GM12864 (cell line): ENCODE results near the gene LDLRAD4.

ENCODE experiments used
- DNase-seq: peaks from one replicate; pipeline ENCODE4 v3.0.0-alpha.2; 2011; ENCODE audit warnings: low read depth
- H3K4me3 ChIP-seq: 2 replicates; pipeline ENCODE4 v1.5.1; 2011; ENCODE audit warnings: mild to moderate bottlenecking, low read depth, low read length, control low read depth
- TF ChIP-seq, protein P1 (sequence below): IDR thresholded peaks from 2 replicates; pipeline ENCODE4 v1.5.1; 2011; ENCODE audit warnings: low read depth, mild to moderate bottlenecking, moderate library complexity, low read length, control low read depth, inconsistent platforms; ENCODE audit errors: missing control alignments

Gene LDLRAD4

DNA sequence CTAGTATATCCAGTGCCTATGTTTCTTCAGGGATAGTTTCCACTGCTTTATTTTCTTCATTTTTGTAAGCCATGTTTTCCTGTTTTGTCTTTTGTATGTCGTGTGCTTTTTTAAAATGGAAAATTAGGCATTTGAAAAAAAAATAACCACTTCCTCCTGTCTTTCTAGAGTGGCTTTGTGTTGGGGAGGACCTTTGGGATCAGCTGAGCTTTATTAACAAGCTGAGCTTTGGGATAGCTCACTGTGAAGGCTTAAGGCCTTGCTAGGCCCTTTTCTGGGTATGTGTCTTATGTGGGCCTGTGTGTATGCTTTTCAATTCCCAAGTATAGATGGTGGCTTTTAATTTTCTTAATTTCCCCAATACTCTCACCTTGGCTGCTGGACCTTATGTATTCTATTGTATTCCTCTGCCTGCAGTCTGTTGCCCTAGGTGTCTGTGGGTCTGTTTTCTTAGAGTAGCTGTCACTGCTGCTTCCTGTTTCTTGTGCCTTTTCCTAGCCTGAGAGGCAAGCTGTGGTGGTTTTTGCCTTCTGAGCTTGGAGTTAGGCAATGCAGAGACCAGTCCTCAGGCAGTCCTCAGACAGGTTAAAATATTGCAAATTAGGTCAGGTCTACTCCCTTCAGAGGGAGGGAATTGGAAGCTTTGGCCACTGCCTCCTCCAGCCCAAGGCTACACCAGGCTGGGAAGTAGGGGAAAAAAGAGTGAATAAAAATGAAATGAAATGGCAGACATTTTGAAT is 134.7 kb downstream of the LDLRAD4 start:
- DNase-seq: no peak
- TF ChIP-seq, protein P1, sequence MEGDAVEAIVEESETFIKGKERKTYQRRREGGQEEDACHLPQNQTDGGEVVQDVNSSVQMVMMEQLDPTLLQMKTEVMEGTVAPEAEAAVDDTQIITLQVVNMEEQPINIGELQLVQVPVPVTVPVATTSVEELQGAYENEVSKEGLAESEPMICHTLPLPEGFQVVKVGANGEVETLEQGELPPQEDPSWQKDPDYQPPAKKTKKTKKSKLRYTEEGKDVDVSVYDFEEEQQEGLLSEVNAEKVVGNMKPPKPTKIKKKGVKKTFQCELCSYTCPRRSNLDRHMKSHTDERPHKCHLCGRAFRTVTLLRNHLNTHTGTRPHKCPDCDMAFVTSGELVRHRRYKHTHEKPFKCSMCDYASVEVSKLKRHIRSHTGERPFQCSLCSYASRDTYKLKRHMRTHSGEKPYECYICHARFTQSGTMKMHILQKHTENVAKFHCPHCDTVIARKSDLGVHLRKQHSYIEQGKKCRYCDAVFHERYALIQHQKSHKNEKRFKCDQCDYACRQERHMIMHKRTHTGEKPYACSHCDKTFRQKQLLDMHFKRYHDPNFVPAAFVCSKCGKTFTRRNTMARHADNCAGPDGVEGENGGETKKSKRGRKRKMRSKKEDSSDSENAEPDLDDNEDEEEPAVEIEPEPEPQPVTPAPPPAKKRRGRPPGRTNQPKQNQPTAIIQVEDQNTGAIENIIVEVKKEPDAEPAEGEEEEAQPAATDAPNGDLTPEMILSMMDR: no peak
- no peak overlapping the region for H3K4me3 ChIP-seq

DNA sequence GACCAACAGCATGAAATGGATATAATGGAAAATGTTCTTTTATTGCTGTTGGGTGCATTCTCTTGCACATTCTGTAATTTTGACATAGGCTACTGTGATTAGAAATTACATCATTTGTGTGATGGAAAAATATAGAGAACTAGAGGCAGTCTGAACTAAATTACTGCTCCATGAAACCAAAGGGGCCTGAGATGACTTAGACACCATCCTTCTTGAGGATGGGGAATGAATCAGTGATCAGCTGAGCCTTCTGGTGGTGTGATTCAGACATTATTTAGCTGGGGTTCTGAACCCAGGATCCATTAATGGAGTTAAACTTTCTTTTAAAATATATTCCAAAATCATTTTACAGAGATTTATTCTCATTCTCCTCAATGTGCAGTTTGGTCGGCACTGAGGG is 135.8 kb downstream of the LDLRAD4 start:
- TF ChIP-seq, protein P1: no peak
- no peak for DNase-seq
- no peak overlapping the region for H3K4me3 ChIP-seq

- no peak overlapping the region for H3K4me3 ChIP-seq
- no peak for DNase-seq
- TF ChIP-seq, protein P1: no peak
These were observed 137.5 kb downstream of the LDLRAD4 start for GRCh38 chr18:13356032-13356431.

DNA sequence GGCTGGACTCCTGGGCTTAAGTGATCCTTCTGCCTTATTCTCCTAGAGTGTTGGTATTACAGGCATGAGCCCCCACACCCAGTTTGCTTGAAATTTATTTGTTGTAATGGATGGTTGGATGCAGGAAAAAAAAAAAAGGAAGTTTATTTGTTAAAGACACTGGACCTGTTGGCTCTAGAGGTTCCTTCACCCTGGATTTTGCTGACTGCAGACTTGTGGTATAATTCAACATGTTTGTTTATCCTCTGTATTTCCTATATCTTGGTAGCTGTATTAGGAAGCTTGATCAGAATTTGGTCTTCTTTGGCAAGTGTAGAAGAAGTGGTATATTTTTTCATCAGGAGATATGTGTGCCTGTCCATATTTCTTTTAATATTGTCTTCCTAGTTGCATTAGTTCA is 138.7 kb downstream of the LDLRAD4 start:
- TF ChIP-seq, protein P1: no peak
- DNase-seq: no peak
- H3K4me3 ChIP-seq: no peak overlapping the region

- TF ChIP-seq, protein P1: no peak
- H3K4me3 ChIP-seq: no peak overlapping the region
- DNase-seq: no peak
These were observed 140.7 kb downstream of the LDLRAD4 start for GRCh38 chr18:13359210-13359609.

- TF ChIP-seq, protein P1: no peak
- H3K4me3 ChIP-seq: no peak overlapping the region
- no peak for DNase-seq
These were observed 142.9 kb downstream of the LDLRAD4 start for GRCh38 chr18:13361431-13361830.

- TF ChIP-seq, protein P1: no peak
- no peak for DNase-seq
- no peak overlapping the region for H3K4me3 ChIP-seq
These were observed 143.5 kb downstream of the LDLRAD4 start for GRCh38 chr18:13362051-13362450.
